Activated naive CD4-positive, alpha-beta T cell (primary cell): ENCODE results near the gene ZSCAN22.
A peak's percentile ranks its signal among the peaks of the same experiment; 100 is the strongest.
"Not testable (repeated sequence)": the region's sequence is repeated elsewhere in the genome, so short reads cannot be mapped to it uniquely, and the experiment has no call there.

Source experiments
- DNase-seq, 4 experiments: peaks; one replicate each; lab custom pipeline; 2025; lab: John Stamatoyannopoulos, UW

ZSCAN22 gene

GRCh38 chr19:58326914-58327726 lies at the start of gene ZSCAN22:
ZSCAN22 (plus strand) TSS chr19:58326994; CDS start chr19:58334803, 7,809 bp downstream.
- DNase-seq = peak; percentile 53 to 81 (median 70)

DNA sequence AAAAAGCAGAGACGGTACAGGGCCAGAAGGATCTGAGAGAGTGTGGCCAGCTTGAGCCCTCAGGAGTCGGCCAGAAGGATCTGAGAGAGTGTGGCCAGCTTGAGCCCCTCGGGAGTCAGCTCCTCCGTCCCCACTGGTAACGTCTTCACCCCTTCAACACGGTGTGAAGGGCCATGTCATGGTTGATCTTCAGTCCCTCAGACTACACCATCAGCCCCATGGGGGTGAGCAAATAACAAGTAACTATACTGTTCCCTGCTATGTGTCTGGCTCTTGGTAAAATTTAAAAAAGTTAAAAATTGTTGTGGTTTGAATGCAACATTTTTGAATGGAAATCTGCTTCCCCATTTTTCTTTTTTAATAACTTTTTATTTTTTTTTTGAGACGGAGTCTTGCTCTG lies 49.6 kb upstream of the ZSCAN22 start:
- DNase-seq = no peak

- DNase-seq = no peak
Measured at GRCh38 chr19:58277748-58278540, 48.9 kb upstream of the ZSCAN22 start.

DNA sequence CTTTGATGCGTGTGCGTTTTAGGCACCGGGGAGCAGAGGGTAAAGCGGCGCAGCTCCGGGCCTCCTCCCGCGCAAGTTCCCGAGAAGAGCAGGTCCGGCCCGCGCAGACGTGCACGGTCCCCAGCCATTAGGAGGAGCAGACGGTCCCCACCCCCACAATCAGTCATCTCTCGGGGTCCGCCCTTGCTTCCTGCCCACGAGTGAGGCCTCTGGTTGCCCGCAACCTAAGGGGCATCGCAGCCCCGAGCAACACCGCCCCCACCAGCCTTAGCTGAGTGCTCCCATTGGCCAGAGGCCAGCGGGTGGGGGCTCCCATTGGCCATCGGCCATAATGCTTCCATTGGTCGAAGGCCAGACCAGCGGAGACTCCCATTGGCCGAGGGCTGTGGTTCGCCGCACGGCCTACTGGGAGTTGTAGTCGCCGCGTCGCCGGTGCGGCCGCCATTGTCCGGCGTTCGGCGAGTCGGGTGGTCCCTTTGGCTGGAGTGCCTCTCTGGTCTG lies 48.2 kb upstream of the ZSCAN22 start, which contains the start of gene ZNF8:
TSS of gene ZNF8 (plus strand) at position 415 of the 501 bp plus-strand sequence. CDS start 127 bp downstream, outside the sequence.
- DNase-seq = peak; percentile 87 to 99 (median 92)

DNA sequence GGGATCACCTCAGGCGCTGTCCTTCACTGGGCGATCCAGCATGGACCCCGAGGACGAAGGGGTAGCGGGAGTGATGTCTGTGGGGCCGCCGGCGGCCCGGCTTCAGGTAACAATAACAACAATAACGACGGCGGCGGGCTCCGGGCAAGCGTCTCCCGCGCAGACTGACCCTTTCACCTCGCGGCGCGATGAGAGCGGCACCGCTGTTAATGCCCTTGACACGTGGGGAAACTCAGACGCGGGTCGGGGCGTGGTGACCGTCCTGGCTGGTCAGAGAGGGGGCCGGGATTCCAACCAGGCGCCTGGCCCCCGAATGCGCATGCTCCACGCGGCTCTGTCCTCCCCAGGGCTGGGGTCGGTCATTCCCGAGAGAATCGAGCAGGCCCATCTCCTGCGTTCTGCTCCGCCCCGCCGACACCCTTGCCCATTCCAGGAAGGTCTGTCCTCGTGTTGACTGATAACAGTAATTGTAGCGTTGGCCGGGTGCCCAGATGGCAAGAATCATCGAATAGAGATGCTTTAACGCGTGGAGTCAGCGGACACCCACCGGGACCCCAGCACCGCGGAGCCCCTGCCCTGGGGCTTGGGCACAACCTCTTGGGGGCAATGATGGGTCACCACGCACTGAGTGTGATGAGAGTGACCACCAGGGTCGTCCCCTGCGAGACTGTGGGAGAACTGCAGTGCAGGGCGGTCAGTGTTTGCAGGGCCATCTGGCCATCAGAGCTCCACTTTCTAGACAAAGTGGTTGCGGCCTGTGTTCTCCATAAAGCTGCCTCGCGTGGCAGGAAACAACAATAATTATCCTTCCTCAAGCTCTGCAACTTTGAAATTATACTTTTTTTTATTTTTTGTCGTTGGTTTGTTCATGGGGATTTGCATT lies 47.5 kb upstream of the ZSCAN22 start:
- peak in 2 of 4 experiments; percentile 25 to 34 for DNase-seq

DNA sequence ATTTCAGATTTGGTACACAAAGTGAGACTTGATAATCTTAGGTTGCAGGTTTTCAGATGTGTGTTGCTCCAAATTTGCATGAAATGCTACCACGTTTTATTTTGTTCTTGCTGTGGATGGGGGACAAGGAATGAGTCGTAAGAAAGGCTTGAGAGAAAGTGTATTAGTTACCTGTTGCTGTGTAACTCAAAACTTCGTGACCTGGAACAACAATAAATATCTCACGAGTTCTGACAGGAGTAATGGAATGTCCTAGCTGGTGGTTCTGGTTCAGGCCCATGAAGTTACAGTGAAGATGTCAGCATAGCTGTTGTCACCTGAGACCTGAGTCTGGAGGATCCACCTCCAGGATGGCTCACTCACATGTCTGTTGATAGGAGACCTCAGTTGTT lies 46.9 kb upstream of the ZSCAN22 start:
- DNase-seq = no peak

DNA sequence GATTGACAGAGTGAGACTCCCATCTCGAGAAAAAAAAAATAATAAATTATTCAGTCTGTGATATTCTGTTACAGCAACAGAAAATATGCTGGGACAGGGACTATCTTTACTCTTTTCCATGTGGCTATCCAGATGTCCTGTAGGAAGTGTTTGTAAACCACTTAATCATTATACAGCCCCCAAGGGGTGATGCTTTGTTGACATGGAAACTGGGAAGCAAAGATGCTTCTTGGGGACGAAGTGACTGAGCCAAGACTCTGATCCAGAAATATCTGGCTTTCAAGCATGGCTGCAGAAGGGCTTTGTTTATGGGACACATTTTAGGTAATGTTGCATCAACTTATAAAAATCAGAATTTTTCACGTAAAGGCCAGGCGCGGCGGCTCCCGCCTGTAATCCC lies 42.6 kb upstream of the ZSCAN22 start:
- DNase-seq = no peak

DNA sequence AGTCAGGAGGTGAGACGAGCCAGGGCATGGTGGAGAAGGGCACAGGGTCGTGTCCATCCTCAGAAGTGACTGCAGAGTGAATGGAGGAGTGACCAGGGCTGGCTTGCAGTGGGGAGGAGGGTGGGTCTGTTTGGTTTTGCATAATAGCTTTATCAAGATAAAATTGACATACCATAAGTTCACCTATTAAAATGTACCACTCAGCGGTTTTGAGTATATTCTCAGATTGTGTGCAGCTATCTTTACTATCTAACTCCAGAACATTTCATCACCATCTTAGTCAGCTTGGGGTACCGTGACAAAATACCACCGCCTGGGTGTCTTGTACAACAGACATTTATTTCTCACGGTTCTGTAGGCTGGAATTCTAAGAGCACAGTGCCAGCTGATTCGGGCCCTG lies 34.9 kb upstream of the ZSCAN22 start:
- DNase-seq = no peak

DNA sequence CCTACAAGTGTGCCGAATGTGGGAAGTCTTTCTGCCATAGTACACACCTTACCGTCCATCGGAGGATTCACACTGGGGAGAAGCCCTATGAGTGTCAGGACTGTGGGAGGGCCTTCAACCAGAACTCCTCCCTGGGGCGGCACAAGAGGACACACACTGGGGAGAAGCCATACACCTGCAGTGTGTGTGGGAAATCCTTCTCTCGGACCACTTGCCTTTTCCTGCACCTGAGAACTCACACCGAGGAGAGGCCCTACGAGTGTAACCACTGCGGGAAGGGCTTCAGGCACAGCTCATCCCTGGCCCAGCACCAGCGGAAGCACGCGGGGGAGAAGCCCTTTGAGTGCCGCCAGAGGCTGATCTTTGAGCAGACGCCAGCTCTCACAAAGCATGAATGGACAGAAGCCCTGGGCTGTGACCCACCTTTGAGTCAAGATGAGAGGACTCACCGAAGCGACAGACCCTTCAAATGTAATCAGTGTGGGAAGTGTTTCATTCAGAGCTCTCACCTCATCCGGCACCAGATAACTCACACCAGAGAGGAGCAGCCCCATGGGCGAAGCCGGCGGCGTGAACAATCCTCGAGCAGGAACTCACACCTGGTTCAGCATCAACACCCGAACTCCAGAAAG lies 31.9 kb upstream of the ZSCAN22 start:
- no peak for DNase-seq

DNA sequence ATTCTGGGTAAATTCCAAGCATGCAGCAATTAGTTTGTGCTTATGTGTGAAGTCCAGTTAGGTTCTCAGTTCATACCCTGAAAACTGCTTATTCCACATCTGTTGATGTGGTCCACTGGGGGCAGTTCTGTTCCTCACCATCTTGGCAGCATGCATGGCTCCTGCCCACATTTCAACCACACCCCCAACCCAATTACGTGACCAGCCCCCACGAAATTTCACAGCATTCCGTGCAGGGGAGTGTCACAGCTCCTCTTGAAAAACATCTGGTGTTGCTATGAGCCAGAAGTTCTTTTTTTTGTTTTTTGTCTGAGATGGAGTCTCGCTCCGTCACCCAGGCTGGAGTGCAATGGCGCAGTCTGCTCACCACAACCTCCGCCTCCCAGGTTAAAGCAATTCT lies 30.7 kb upstream of the ZSCAN22 start:
- DNase-seq = no peak

DNA sequence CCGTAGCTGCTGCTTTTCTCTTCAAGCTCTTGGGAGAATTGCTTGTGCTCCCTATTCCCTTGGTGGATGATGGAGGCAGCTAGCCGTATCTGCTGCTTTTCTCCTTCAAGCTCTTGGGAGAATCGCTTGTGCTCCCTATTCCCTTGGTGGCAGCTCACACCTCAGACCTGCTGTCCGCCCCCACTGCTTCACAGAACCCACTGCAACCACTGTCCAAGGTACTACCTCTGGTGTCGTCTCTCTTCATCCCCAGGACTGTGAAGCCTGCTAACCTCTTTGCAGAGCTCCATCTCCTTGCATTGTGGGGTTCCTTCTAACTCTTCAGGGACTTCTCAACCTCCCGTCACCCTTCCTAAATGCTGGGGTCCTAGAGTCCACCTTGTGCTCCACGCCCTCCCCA lies 26.2 kb upstream of the ZSCAN22 start:
- DNase-seq = no peak

DNA sequence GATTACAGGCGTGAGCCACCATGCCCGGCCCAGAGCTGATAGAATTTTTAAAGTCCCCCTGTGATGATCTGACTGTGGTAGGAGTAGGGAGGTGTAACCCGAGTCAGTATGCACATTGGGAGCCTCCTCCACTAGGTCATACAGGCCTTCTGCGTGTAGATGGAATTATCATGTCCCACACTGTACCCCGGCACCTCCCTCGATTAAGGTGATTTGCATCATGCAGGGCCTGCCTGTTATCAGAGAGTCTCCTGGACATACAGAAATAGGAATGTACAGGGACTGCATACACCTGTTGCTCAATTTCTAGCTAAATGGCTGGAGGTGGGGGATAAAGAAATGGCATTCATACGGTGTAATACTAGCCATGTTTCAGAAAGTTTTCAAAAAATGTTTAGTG lies 22.5 kb upstream of the ZSCAN22 start:
- DNase-seq = no peak

DNA sequence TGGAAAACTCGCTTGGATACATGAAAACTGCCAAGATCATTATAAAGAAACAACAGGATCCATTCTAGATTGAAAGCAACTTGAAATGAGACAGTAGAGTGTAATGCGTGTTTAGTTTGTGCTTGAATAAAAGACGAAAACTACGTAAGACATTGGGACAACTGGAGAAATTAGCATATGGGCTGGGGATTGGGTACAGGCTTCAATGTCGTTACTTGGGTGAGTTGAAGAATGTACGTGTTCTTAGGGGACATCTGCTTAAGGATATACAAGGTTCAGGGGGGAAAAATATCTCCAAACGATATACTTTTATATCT lies 22.1 kb upstream of the ZSCAN22 start:
- DNase-seq = no peak

DNA sequence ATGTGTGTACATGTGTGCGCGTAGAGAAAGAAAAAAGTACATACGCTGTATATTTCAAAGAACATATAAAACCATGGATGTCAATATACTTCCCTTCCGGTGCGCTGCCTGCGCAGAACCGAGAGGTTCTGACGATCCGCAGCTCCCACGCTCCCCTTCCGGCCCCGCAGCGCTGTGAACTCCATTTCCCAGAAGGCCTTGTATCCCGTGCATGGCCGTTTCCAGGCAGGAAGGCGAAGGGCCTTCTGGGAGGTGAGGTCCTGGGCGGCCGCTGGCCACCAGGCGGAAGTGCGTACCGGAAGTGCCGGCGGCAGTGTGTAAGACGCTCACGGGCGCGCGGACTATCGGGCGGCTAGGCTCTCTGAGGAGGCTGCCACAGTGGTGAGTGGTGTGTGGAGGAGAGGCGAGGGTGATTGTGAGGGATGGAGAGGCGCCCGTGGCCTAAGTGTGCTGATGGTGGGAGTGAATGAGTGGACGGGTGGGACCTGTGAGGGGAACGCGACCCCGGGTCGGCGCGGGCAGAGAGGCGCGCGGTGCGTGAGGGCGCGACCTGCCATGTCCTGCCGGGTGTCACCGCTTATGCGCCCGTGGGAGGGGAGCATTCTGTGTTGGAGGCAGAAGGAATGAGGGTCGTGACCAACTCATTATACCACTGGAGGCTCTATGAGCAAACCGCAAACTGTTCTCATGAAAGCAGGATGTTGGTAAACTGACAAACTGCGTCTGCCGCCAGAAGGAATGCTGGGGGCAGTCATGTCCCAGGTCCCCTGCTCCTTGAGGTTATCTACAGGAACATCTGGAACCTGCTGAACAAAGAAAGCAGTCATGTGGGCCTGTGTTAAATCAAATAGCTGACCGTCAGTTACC lies 21.5 kb upstream of the ZSCAN22 start, which contains the start of gene ERVK3-1:
TSS of gene ERVK3-1 (plus strand) at position 313 of the 867 bp plus-strand sequence. CDS start 6,792 bp downstream, outside the sequence.
- peak; percentile 74 to 89 (median 76) for DNase-seq

DNA sequence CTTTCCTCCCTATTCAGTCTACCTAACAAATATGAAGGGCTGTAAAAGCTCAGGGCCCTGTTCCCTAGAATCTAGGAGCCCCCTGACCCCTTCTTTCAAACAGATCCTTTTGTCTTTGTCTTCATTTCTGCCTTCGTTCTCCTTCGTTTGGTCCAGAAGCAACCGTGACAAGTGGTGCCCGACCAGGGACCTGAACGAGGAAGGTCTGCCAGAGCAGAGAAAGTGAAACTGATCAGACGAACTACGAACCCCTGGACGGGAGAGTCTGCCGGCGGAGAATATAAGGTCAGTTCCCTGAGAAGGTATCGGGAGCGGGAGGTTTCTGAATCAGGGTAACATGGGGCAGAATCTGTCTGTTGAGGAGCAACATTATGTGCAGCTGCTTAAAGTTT lies 20.9 kb upstream of the ZSCAN22 start:
- DNase-seq = no peak

DNA sequence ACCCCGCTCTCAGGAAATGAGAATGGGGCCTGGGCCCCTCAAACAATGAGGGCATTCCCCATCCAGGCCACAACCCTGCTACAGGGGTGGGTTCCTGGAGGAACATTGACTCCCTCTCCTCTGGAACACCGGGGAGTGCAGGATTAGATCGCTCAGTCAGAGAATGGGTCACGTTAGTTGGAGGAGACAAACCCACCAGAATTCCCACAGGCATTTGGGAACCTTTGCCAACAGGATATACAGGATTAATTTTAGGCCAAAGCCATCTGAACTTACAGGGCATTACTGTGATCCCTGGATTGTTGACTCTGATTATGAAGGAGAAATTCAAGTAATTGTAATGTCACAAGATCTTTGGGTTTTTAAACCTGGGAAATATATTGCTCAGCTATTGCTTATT lies 19.1 kb upstream of the ZSCAN22 start:
- no peak for DNase-seq

- DNase-seq = not testable (repeated sequence)
Measured at GRCh38 chr19:58310685-58311084, 16.1 kb upstream of the ZSCAN22 start.

DNA sequence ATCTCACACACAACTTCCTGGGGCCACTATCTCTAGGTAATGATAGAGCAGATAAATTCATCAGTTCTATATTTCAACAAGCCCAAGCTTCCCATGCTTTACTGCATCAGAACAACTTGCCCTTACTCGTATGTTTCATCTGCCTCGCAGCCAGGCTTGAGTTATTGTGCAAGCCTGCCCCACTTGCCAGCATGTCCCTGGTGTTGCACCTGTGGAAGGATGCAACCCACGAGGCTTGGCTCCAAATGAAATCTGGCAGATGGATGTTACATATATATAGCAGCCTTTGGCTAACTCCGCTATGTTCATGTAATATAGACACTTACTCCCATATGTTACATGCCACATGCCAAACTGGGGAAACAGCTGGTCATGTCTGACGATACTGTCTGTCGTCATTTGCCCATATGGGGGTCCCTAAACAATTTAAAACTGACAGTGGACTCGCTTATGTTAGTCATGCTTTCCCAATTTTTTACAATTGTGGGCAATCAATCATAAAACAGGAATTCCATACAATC lies 15.4 kb upstream of the ZSCAN22 start:
- DNase-seq = no peak

DNA sequence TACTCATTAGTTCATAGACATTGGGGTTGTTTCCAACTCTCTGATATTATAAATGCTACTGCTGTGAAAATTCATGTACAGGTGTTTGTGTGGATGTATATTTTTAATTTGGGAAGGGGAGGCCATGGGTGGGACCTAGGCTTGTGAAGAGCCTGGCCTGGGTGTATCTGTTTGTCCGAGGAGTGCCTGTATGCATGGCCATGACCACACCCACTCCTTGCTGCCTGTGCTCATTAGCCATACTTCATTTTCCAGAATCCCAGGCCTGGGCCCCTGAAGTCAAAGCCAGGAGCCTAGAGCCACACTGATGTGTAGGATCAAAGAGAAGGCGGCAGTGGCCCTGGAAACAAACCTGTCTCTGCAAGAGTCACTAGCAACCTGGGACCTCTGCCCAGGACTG lies 11.2 kb upstream of the ZSCAN22 start:
- DNase-seq = no peak

DNA sequence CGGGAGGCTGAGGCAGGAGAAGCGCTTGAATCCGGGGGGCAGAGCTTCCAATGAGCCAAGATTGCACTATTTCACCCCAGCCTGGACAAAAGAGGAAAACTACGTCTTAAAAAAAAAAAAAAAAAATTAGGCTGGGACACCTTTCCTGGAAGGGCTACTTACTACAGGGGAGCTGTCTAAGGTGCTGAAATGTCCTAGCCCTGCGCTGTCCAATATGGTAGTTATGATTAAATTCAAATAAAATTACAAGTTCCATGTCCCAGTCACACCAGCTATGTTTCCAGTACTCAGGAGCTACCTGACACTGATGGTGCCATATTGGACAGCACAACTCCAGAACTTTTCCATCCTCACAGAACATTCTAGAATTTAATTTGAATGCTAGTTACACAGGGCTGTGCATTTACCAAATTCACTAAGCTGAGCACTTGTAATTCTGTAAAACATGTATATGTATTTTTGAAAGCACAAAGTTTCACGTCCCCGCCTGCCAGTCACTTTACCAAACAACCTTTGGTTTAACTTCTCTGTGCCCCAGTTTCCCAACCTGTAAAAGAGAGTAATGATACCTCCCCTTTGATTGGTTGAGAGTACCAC lies 9.2 kb upstream of the ZSCAN22 start:
- no peak for DNase-seq
